T-helper 1 cell treated with Interleukin-12 subunit alpha and Interleukin-12 subunit beta and Interleukin-4 antibody, amounts not matched to agents 30 ng/mL and 1 ng/mL, for 36 hours (primary cell): ENCODE results near the gene LEF1. TPM values are rescaled to one million over a fixed set of nuclear protein-coding genes. Genes with fewer than 3 reads are reported as not detected.

Experiments used
- intact Hi-C: fragments of 100-400 bp; cut with micrococcal nuclease; formaldehyde crosslinking; loops from one replicate; pipeline ENCODE4 v1.15.1; 2024
- total RNA-seq: library from RNA; stranded (reverse); gene quantifications from 2 replicates; pipeline ENCODE4 v1.2.3, GENCODE V29; 2022

LEF1 gene
- total RNA-seq, 1 donor from 2014 or later, result 215 TPM

GRCh38 chr4:108175966-108176365, 7.2 kb upstream of the LEF1 start:
- intact Hi-C loops, result no loop called here

GRCh38 chr4:108174856-108175255, 6.1 kb upstream of the LEF1 start:
- intact Hi-C loops, result loop anchor here (5.0 kb wide), 1 partner anchor 243 kb away; the partner anchor contains the start of gene CYP2U1

- intact Hi-C loops, result loop anchor here (1.0 to 5.0 kb wide), 8 partner anchors 169 to 477 kb away; partner anchors contain the start of genes CYP2U1, HADH, OSTC and RPL34
Measured at GRCh38 chr4:108173599-108174057, 4.9 kb upstream of the LEF1 start.

- intact Hi-C loops, result loop anchor here (1.0 to 5.0 kb wide), 8 partner anchors 170 to 478 kb away; partner anchors contain the start of genes CYP2U1, HADH, OSTC and RPL34
Measured at GRCh38 chr4:108172753-108173598, 4.2 kb upstream of the LEF1 start.

DNA sequence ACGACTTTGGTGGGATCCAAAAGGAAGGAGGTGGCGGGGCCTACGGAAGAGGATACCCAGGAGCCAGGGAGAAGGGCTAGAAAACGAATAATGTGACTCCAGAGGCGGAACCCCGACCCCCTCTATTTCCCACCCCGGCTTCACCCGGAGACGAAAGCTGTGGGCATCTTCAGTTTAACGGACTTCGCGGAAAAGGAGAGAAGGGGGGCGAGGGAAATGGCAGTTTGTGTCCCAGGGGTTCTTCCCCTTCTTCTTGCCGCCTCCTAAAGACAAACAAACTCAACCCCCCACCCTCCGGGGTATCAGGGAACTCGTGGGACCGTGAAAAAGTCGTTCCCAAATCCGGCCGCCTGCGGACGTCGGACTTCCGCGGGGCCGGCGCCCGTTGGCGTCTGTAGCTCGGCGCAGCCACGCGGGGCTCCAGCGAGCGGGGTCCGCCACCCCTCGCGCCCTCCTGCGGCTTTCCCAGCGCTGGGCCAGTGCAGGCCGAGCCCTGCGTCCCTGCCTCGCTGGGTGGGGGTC, 3.6 kb upstream of the LEF1 start:
- intact Hi-C loops, result loop anchor here (2.0 to 5.0 kb wide), 4 partner anchors 171 to 479 kb away; partner anchors contain the start of genes CYP2U1, OSTC and RPL34

DNA sequence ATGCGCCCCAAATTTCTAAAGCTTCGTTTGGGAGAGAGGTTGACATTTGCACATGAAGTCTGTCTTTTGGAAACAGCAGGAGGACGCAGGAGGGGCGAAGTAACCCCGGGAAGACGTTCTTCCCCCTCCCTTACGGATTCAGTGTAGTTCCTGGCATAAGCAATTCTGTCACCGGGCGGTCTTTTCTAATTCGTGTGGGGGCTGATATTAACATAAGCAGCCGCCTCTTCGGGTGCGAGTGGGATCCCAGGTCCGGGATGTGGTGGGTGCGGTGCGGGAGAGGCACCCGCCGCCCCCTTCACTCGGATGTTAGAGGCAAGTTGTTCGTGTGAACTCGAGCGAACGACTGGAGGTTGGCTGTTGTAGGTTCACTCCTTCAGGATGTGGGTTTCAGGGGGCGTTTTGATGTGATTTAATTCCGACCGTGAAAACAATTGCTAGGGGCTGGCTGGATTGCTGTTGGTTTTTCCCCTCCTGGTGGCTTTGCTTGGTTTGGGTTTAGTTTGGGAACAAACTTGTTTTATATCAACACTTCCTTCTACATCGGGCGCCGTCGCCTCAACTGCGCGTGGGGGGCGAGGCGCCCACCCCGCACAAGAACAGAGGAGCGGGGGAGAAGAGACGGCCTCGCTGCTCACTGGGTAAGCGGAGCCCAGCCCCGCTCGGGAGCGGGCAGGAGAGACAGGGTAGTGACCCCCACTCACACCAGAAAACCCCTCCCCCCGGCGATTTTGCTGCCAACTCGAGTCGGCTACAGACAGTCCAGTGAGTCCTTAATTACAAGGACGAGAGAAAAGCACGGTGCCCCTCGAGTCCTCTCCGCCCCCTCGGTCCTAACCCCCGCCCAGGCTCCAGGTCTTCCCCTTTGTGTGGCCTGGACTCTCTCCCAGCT, 2.9 kb upstream of the LEF1 start:
- intact Hi-C loops, result loop anchor here (1.0 to 5.0 kb wide), 6 partner anchors 9 to 479 kb away; partner anchors contain the start of genes CYP2U1, OSTC and RPL34

GRCh38 chr4:108170631-108171338, 2.1 kb upstream of the LEF1 start:
- intact Hi-C loops, result loop anchor here (1.0 to 5.0 kb wide), 3 partner anchors 8 to 238 kb away; partner anchors contain the start of gene CYP2U1

DNA sequence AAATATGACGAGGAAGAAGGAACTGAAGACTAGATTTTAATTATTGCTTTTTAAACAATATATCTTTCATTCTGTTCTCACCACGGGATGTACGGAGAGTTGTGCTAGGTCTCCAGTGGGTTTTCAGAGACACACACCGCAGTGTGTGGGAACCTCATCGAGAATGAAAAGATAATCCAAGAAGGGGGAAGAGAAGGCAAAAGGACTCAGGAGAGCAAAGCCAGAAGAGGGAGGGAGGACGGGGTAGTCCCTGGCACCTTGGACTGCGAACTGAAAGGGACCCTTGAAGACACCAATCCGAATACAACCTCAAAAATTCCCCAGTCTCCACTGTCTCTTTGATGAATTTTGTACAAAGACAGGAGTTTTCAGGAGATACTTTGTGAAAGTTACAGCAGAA, 932 bp upstream of the LEF1 start:
- intact Hi-C loops, result loop anchor here (2.0 to 10.0 kb wide), 7 partner anchors 237 to 1648 kb away; partner anchors contain the start of genes CYP2U1, GAR1, MCUB and PAPSS1

DNA sequence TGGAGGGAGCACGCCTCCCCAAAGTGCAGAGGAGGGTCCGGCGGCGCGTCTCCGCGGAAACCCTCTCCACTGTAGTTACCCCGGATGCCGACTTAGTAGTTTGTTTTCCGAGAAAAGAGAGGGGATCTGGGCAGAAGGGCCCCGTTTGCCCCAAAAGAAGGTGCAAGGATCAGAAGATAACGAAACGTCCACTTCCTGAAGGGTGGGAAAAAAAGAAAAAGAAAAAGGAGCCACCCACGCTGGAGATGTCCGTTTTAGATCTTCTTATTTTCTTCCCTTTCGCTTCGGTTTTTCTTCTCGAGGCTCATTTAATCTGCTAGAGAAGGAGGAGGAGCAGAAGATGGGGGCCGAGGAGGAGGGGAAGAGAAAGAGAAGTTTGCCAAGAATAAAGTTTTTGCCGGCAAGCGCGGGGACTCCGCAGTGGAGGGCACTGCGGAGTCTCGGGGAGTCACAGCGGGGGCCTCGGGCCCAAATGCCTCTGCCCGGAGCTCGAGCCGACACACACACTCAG, 517 bp downstream of the LEF1 start:
- intact Hi-C loops, result loop anchor here (1.0 to 10.0 kb wide), 7 partner anchors 345 to 1649 kb away; partner anchors contain the start of genes GAR1, MCUB, PAPSS1 and SEC24B

DNA sequence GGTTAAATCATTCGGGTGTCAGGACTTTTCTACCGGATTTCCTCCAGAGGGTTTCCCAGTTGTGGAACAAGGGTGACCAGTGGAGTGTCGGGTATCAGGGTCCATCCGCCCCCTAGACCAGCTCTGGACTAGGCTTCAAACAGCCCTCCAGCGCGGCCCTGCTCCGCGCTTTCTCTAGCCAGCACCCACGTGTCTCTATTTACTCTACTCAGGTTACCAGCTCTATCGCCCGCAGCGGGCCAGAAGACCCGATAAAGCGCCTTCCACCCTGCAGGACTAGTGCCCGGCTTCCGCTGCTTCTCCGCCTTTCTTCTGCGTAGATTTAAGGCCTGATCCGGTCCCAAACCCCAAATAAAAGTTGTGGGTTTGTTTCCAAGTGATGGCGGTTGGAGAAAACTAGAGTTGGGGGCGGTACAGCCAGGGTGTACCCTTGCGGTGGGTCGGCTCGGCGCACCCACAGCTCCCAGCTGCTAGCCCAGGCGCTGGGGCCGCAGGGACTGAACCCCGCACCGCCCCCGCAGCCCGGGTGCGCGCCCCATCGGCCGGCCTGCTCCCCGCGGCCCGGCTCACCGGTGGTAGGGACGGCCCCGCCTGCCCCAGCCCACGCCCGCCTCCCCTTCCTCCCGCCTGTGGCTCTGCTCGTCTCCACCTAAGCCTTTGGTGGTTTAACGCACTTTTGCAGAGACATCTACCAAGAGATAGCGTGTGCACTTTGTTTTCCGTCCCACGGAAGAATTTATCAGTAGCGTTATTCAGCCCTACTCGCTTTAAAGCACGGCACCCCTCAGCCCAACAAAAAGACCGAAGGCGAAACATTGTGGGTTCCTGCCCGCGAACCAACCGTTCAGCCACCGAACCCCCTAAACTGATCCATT, 2.1 kb downstream of the LEF1 start:
- intact Hi-C loops, result loop anchor here (1.0 to 10.0 kb wide), 11 partner anchors 22 to 1651 kb away; partner anchors contain the start of genes GAR1, MCUB and SEC24B

DNA sequence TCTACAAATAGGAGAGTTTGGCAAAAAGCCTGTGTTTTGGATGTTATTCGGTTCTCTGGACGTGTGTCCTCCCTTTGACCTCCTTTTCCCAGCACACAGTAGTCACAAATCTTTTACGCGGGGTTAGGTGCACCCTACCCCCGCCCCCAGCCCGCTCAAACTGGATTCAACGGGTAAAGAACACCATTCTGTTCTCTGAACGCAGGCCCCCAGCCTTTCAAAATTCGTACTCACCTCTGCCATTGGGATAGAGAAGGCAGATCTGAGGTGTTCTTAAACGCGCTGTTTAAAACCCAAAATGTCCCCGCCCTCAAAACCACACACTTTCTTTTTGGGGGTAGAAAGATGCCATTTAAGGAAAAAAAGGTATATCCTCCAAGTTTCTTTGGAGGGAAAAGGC, 2.7 kb downstream of the LEF1 start:
- intact Hi-C loops, result loop anchor here (1.0 to 10.0 kb wide), 11 partner anchors 22 to 1651 kb away; partner anchors contain the start of genes GAR1, MCUB and SEC24B

DNA sequence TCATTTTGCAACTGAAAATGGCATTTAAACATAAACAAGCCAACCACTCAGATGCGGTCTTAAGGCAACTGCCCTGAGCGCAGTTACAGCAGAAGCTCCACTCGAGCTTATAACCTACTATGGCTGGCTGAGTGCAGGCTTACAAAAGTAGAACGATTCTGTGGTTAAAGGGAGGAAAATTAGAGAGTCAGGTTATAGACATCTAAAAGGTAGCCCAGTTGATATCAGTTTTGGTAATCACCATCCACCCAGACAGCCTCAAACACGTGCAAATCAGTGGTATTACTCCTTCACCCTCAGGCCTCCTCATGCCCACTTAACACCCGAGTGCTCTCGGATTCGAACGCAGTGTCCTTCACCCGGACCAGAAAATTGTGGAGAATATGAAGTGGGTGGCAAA, 3.1 kb downstream of the LEF1 start:
- intact Hi-C loops, result loop anchor here (1.0 to 10.0 kb wide), 6 partner anchors 9 to 1652 kb away; partner anchors contain the start of genes GAR1, MCUB and SEC24B

DNA sequence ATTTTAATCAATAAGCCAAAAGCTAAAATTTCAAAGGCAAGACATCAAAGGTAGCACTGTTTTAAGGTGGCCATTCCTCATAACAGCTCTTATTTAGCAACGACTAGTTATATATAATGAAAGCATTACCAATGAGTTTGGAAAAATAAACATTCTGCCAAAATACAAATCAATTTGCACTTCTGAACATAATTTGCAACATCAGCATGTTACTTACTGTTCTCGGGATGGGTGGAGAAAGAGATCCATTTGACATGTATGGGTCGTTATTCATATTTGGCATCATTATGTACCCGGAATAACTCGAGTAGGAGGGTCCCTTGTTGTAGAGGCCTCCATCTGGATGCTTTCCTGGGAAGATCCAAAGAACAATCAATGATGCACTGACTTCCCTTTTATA, 5.4 kb downstream of the LEF1 start:
- intact Hi-C loops, result loop anchor here (10.0 kb wide), 1 partner anchor 1271 kb away; the partner anchor contains the start of gene SEC24B

GRCh38 chr4:108160741-108161352, 7.9 kb downstream of the LEF1 start:
- intact Hi-C loops, result loop anchor here (10.0 kb wide), 1 partner anchor 1274 kb away; the partner anchor contains the start of gene SEC24B

DNA sequence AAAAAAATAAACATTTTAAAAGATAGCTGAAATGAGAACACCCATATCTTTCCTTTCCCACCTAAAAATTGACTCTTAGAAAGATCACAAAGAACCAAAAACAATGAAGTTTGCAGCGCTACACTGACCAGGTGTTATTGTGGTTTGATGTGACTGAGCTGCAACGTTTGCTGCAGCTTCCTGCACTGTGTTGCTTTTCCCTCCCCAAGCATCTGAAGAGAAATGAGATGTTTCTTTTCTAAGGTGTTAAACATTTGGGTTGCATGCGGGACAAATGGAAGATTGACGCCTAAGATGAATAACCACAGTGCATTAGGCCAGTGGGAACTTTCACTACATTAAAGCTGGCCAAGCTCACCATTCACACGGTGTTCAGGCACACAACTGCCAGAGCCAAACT, 8.9 kb downstream of the LEF1 start:
- intact Hi-C loops, result loop anchor here (10.0 kb wide), 1 partner anchor 1275 kb away; the partner anchor contains the start of gene SEC24B

GRCh38 chr4:108157655-108158054, 11.1 kb downstream of the LEF1 start:
- intact Hi-C loops, result loop anchor here (2.0 kb wide), 1 partner anchor 15 kb away; no protein-coding TSS in a partner anchor

- intact Hi-C loops, result loop anchor here (1.0 to 2.0 kb wide), 3 partner anchors 8 to 14 kb away; no protein-coding TSS in a partner anchor
Measured at GRCh38 chr4:108156391-108156790, 12.3 kb downstream of the LEF1 start.

- intact Hi-C loops, result no loop called here
Measured at GRCh38 chr4:108155373-108155772, 13.4 kb downstream of the LEF1 start.
